HepG2 (cell line): ENCODE results near the gene CYP27B1. TPM values are rescaled to one million over a fixed set of nuclear protein-coding genes. Genes with fewer than 3 reads are reported as not detected.
A peak's percentile ranks its signal among the peaks of the same experiment; 100 is the strongest.

Source experiments
- CEBPB ChIP-seq: IDR thresholded peaks from 2 replicates; pipeline ENCODE4 v1.6.1; 2011; ENCODE audit warnings: low read depth, low read length, improper control_type of control experiment, borderline replicate concordance
- DMAP1 ChIP-seq: IDR thresholded peaks from 2 replicates; pipeline ENCODE4 v1.6.1; 2016
- EED ChIP-seq: sonication (generic); formaldehyde crosslinking; IDR thresholded peaks from 2 replicates; pipeline ENCODE4 v1.5.0; 2020; ENCODE audit warnings: mild to moderate bottlenecking, missing genetic modification reagents
- FOXO1 ChIP-seq: sonication (generic); formaldehyde crosslinking; IDR thresholded peaks from 2 replicates; pipeline ENCODE4 v1.4.0; 2020; ENCODE audit warnings: missing genetic modification reagents
- GABPB1 ChIP-seq: IDR thresholded peaks from 2 replicates; pipeline ENCODE4 v1.6.1; 2016; ENCODE audit warnings: mild to moderate bottlenecking, missing genetic modification reagents, moderate library complexity, missing compliant biosample characterization
- KDM1A ChIP-seq: IDR thresholded peaks from 2 replicates; pipeline ENCODE4 v1.6.1; 2016; ENCODE audit warnings: missing compliant biosample characterization
- KMT2B ChIP-seq: IDR thresholded peaks from 2 replicates; pipeline ENCODE4 v1.6.1; 2016; ENCODE audit warnings: missing genetic modification reagents, missing compliant biosample characterization
- MZF1 ChIP-seq: sonication (generic); formaldehyde crosslinking; IDR thresholded peaks from 2 replicates; pipeline ENCODE4 v1.8.1; 2023; ENCODE audit warnings: mild to moderate bottlenecking, missing genetic modification reagents, borderline replicate concordance
- ONECUT2 ChIP-seq: sonication (generic); formaldehyde crosslinking; IDR thresholded peaks from 2 replicates; pipeline ENCODE4 v1.4.0; 2020; ENCODE audit warnings: missing genetic modification reagents
- PCBP2 ChIP-seq: fragments of 200-400 bp; formaldehyde crosslinking; optimal IDR thresholded peaks from 2 replicates; pipeline ENCODE3; 2018; ENCODE audit warnings: low read length, low read depth; ENCODE audit not compliant: poor library complexity, severe bottlenecking
- PHF20 ChIP-seq: sonication (generic); formaldehyde crosslinking; IDR thresholded peaks from 2 replicates; pipeline ENCODE4 v1.5.0; 2020; ENCODE audit warnings: mild to moderate bottlenecking, missing genetic modification reagents
- POLR2G ChIP-seq: fragments of 200-400 bp; formaldehyde crosslinking; IDR thresholded peaks from 2 replicates; pipeline ENCODE4 v1.6.1; 2018; ENCODE audit warnings: mild to moderate bottlenecking, low read depth, low read length, moderate library complexity
- RARA ChIP-seq: IDR thresholded peaks from 2 replicates; pipeline ENCODE4 v1.6.1; 2016; ENCODE audit warnings: missing genetic modification reagents, missing compliant biosample characterization
- SMC3 ChIP-seq: IDR thresholded peaks from 2 replicates; pipeline ENCODE4 v1.6.1; 2011; ENCODE audit warnings: low read length, improper control_type of control experiment
- SOX13 ChIP-seq, 3 experiments: fragments of 450-650 bp in 1 of 3; sonication (generic) in 1 of 3; formaldehyde crosslinking in 1 of 3; IDR thresholded peaks in 2 of 3; conservative IDR thresholded peaks in 1 of 3; 2 replicates each; pipeline versions ENCODE4 v1.5.0 to v1.6.1; 2016 to 2020; ENCODE audit warnings: antibody characterized with exemption in 1 of 3, mild to moderate bottlenecking in 1 of 3, missing compliant biosample characterization in 1 of 3, missing genetic modification reagents in 1 of 3, moderate library complexity in 1 of 3
- TBL1XR1 ChIP-seq: fragments of 150-350 bp; IDR thresholded peaks from 2 replicates; pipeline ENCODE4 v1.6.1; 2014; ENCODE audit warnings: borderline replicate concordance, low read length; ENCODE audit not compliant: partially characterized antibody
- TSC22D2 ChIP-seq: sonication (generic); formaldehyde crosslinking; IDR thresholded peaks from 2 replicates; pipeline ENCODE4 v1.5.1; 2020; ENCODE audit warnings: missing genetic modification reagents, mild to moderate bottlenecking, borderline replicate concordance
- ZMYM4 ChIP-seq: sonication (generic); formaldehyde crosslinking; IDR thresholded peaks from 2 replicates; pipeline ENCODE4 v1.8.1; 2023; ENCODE audit warnings: mild to moderate bottlenecking, missing genetic modification reagents
- ZNF234 ChIP-seq: sonication (generic); formaldehyde crosslinking; conservative IDR thresholded peaks from 2 replicates; pipeline ENCODE4 v1.5.1; 2020; ENCODE audit warnings: mild to moderate bottlenecking, missing genetic modification reagents
- ZNF605 ChIP-seq: sonication (generic); formaldehyde crosslinking; IDR thresholded peaks from 2 replicates; pipeline ENCODE4 v1.8.0; 2022; ENCODE audit warnings: mild to moderate bottlenecking, missing genetic modification reagents
- ZNF652 ChIP-seq: IDR thresholded peaks from 2 replicates; pipeline ENCODE4 v1.6.1; 2016; ENCODE audit warnings: low read depth, borderline replicate concordance
- ZNF792 ChIP-seq: IDR thresholded peaks from 2 replicates; pipeline ENCODE4 v1.6.1; 2016
- ZNF879 ChIP-seq: sonication (generic); formaldehyde crosslinking; IDR thresholded peaks from 2 replicates; pipeline ENCODE4 v1.8.1; 2023; ENCODE audit warnings: missing genetic modification reagents
- polyA plus RNA-seq, 8 experiments: library from polyadenylated mRNA; depleted of rRNA in 3 of 8; stranded (reverse) in 7 of 8; unstranded in 1 of 8; fragments of >200 nt; fragmentation: Illumina TruSeq in 4 of 8; extraction: Trizol in 4 of 8; gene quantifications; 2 replicates each; pipeline versions ENCODE4 v1.2.1 to v1.2.3, GENCODE V29; 2011 to 2016; ENCODE audit warnings: low read depth in 4 of 8, missing spikeins in 1 of 8, mixed read lengths in 1 of 8; ENCODE audit not compliant: insufficient read depth in 1 of 8
- total RNA-seq, 5 experiments: library from RNA; depleted of rRNA; stranded (reverse); fragments of >200 nt; fragmentation: Illumina TruSeq; extraction: Trizol; gene quantifications; 2 replicates each; pipeline ENCODE4 v1.2.3, GENCODE V29; 2016; ENCODE audit warnings: low read depth in 1 of 5
- TF ChIP-seq, protein P1 (sequence below): sonication (generic); formaldehyde crosslinking; IDR thresholded peaks from 2 replicates; pipeline ENCODE4; 2020; ENCODE audit warnings: missing genetic modification reagents, mild to moderate bottlenecking, borderline replicate concordance
- TF ChIP-seq, protein P2 (sequence below): sonication (generic); formaldehyde crosslinking; IDR thresholded peaks from 2 replicates; pipeline ENCODE4 v1.5.1; 2020; ENCODE audit warnings: mild to moderate bottlenecking, moderate library complexity, missing genetic modification reagents

The CYP27B1 gene
- total and polyA plus RNA-seq, 2 of the 13 experiments (the other 11 are each of a cell fraction or from before 2014, with no cell fraction given) = 2.3 to 3.0 TPM

DNA sequence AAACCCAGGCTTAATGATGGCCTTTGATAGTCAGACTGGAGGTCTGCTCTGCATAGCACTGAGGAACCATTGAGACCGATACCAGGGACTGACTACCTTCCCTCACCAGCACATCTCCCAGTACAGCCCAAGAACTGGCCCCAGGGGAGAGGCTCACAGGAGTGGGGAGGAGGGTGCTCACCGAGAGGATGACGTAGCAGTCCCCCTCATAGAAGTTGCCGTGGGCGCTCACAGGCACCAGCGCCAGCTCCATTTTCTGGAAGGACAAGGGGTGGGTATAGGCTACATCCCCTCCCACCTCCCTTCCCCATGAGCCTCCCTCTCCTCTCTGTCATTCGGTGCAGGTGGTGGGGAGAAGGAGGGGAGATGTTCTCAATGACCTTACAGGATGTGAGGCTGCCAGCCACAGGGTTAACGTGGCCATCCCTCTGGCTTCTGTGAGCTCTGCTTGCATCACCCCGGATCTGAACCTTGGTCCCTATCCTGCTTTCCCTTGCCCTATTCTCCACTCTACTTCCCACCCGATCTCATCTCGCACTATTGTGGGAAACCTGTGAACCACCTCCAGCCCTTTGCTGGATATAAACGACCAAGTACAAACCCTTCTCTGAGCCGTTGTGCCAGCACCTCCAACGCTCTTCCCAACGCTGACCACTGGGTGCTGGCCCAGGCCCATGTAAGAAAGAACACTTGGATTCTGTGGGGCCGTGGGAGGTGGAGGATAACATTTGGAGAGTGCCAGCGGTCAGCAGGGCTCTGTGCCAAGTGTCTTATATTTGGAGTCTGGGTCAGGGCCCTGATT lies 47.3 kb upstream of the CYP27B1 start (continued):
- TF ChIP-seq SOX13 (IDR thresholded peaks at IDR 0.05) (no peak), SOX13 (CRISPR knock-in tag; conservative IDR thresholded peaks at IDR 0.05 in 1 of 2, IDR thresholded peaks at IDR 0.05 in 1 of 2) (peak in 1 of 2 experiments; percentile 38; a peak in 1 of 4 replicates), GABPB1 (peak; percentile 57), ZNF879 (CRISPR knock-in tag) (no peak), KMT2B (CRISPR knock-in tag) (0 out of 2 replicates have a peak, but pooled peaks have one; percentile 37), MZF1 (no peak), DMAP1 (peak; percentile 52; the same call in 1 of the 2 replicates), PCBP2 (no peak), PHF20 (no peak), TBL1XR1 (no peak), TSC22D2 (no peak), ONECUT2 (CRISPR knock-in tag) (no peak), FOXO1 (CRISPR knock-in tag) (0 out of 2 replicates have a peak, but pooled peaks have one; percentile 16), POLR2G (peak; percentile 69), ZNF792 (CRISPR knock-in tag) (peak; percentile 37; the same call in 1 of the 2 replicates), CEBPB (peak; percentile 87), ZMYM4 (CRISPR knock-in tag) (0 out of 2 replicates have a peak, but pooled peaks have one; percentile 19), ZNF234 (CRISPR knock-in tag) (no peak), ZNF652 (peak; percentile 90), SMC3 (no peak), RARA (CRISPR knock-in tag) (peak; percentile 59), ZNF605 (CRISPR knock-in tag) (peak; percentile 46; the same call in 1 of the 2 replicates), KDM1A (CRISPR knock-in tag) (peak; percentile 47; the same call in 1 of the 2 replicates), EED (no peak)
- TF ChIP-seq, protein P1, sequence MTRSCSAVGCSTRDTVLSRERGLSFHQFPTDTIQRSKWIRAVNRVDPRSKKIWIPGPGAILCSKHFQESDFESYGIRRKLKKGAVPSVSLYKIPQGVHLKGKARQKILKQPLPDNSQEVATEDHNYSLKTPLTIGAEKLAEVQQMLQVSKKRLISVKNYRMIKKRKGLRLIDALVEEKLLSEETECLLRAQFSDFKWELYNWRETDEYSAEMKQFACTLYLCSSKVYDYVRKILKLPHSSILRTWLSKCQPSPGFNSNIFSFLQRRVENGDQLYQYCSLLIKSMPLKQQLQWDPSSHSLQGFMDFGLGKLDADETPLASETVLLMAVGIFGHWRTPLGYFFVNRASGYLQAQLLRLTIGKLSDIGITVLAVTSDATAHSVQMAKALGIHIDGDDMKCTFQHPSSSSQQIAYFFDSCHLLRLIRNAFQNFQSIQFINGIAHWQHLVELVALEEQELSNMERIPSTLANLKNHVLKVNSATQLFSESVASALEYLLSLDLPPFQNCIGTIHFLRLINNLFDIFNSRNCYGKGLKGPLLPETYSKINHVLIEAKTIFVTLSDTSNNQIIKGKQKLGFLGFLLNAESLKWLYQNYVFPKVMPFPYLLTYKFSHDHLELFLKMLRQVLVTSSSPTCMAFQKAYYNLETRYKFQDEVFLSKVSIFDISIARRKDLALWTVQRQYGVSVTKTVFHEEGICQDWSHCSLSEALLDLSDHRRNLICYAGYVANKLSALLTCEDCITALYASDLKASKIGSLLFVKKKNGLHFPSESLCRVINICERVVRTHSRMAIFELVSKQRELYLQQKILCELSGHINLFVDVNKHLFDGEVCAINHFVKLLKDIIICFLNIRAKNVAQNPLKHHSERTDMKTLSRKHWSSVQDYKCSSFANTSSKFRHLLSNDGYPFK (CRISPR knock-in tag) = no peak
- TF ChIP-seq, protein P2, sequence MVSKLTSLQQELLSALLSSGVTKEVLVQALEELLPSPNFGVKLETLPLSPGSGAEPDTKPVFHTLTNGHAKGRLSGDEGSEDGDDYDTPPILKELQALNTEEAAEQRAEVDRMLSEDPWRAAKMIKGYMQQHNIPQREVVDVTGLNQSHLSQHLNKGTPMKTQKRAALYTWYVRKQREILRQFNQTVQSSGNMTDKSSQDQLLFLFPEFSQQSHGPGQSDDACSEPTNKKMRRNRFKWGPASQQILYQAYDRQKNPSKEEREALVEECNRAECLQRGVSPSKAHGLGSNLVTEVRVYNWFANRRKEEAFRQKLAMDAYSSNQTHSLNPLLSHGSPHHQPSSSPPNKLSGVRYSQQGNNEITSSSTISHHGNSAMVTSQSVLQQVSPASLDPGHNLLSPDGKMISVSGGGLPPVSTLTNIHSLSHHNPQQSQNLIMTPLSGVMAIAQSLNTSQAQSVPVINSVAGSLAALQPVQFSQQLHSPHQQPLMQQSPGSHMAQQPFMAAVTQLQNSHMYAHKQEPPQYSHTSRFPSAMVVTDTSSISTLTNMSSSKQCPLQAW (CRISPR knock-in tag) = peak; percentile 13; the same call in 1 of the 2 replicates
